ENCODE measurements around the gene SND1.

DNA sequence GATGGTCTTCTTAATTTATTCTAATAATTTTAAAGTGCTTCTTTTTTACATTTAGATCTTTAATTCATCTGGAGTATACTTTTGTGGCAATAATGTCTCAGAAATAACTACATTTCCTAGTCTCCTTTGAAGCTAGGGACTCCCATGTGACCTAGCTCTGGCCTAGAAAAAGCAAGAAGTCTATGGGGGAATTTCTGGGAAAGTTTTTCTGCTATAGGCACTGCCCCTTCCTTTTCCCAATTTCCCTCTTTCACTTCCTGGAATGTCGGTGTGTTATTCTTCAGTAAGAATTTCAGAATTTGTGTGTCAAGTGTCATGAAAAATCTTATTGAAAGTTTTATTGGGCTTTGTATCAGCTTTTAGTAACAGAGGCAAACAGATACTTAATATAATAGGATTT lies 473.8 kb downstream of the SND1 start:
- TF ChIP-seq, protein P1, sequence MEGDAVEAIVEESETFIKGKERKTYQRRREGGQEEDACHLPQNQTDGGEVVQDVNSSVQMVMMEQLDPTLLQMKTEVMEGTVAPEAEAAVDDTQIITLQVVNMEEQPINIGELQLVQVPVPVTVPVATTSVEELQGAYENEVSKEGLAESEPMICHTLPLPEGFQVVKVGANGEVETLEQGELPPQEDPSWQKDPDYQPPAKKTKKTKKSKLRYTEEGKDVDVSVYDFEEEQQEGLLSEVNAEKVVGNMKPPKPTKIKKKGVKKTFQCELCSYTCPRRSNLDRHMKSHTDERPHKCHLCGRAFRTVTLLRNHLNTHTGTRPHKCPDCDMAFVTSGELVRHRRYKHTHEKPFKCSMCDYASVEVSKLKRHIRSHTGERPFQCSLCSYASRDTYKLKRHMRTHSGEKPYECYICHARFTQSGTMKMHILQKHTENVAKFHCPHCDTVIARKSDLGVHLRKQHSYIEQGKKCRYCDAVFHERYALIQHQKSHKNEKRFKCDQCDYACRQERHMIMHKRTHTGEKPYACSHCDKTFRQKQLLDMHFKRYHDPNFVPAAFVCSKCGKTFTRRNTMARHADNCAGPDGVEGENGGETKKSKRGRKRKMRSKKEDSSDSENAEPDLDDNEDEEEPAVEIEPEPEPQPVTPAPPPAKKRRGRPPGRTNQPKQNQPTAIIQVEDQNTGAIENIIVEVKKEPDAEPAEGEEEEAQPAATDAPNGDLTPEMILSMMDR (conservative IDR thresholded peaks at IDR 0.05 in 1 of 2, IDR thresholded peaks at IDR 0.05 in 1 of 2; ENCODE audit: extremely low read depth in 1 of 2, insufficient read depth in 1 of 2, low read depth in 1 of 2, low read length in 2 of 2), result no peak
- no peak for TF ChIP-seq EZH2 (IDR thresholded peaks at IDR 0.05; ENCODE audit: borderline replicate concordance, low read length)

Measured in mammary epithelial cell (primary cell).